HG02884 (cell line): ENCODE data around the gene ATP8A2.
"Not testable (repeated sequence)": the region's sequence is repeated elsewhere in the genome, so short reads cannot be mapped to it uniquely, and the experiment has no call there.

Experiments
- ATAC-seq: cut with Tn5 transposase; IDR thresholded peaks from one replicate; pipeline ENCODE4 v1.9.1; 2021; ENCODE audit warnings: mild to moderate bottlenecking, moderate library complexity; ENCODE audit not compliant: unreplicated experiment

ATP8A2 gene

DNA sequence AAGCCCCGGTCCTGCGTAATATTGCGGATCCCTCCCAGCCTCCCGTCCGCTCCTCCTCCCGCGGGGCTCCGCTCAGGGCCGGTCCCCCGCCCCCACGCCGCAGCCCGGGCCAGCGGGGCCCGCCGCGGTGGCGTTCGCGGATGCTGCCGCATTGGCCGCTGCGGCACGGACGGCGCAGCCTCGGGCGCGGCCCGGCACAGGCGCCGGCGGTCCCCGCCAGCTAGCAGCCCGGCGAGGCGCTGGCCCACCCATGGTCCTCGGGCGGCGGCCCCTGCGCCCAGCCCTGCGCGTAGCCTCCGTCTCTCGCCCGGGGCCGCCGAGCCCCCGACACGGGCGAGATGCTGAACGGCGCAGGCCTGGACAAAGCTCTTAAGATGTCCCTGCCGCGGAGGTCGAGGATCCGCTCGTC is at the start of gene ATP8A2:
ATP8A2 (plus strand) TSS at position 100 of the 409 bp plus-strand sequence; CDS start at position 339, 239 bp downstream.
- no peak for ATAC-seq

DNA sequence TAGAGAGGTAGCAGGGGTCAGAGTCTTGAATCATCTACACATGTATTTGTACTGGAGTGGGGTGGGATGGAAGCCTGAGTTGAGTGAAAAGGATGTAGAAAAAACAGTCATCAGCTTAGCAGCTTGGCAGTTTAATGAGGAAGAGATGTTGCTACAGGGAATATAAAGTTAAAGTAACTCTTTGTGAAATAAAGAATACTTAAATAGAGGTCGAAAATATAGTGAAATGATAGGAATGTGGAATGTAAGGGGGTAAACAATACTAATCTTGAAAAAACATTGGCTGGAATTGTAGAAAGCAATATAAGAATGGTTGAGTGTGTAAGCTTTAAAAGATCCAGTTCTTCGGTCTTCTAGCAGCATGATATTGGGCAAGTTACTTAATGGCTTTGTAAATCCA is 47.7 kb upstream of the ATP8A2 start:
- ATAC-seq = no peak

GRCh38 chr13:25329706-25330105 is 42.1 kb upstream of the ATP8A2 start:
- no peak for ATAC-seq

DNA sequence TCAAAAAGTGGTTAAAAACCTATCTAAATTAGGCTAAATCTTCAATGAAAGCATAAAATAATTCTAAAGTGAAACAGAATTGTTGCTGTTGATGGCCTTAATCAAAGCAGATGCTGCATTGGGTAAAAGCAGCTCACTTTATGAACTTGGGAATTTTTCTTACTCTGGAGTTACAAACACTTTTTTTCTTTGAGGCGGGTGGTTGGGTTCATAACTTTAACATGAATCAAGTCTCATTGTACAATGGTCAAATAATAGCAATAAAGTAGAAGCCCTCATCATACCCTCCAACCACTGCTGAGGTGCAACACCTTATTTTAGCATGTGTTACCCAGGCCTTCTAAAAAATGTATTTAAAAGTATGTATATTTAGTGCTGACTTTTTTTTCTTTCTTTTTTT is 41.2 kb upstream of the ATP8A2 start:
- no peak for ATAC-seq

- ATAC-seq = no peak
Measured at GRCh38 chr13:25335856-25336255, 35.9 kb upstream of the ATP8A2 start.

GRCh38 chr13:25345576-25345975 is 26.2 kb upstream of the ATP8A2 start:
- ATAC-seq = no peak

- no peak for ATAC-seq
Measured at GRCh38 chr13:25347151-25347550, 24.6 kb upstream of the ATP8A2 start.

DNA sequence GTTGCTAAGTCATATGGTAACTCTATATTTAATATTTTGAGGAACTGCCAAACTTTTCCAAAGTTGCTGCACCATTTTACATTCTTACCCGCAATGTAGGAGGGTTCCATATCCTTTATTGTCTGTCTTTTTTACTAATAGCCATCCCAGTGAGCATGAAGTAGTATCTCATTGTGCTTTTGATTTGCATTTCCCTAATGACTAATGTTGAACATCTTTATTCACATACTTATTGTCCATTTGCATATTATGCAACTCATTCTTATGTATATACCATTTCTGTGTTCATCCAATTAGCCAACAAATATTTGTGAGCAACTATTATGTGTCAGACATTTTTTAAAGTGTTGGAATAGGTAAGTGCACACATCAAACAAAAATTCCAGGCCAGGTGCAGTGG is 20.4 kb upstream of the ATP8A2 start:
- ATAC-seq = no peak

GRCh38 chr13:25352230-25352629 is 19.5 kb upstream of the ATP8A2 start:
- ATAC-seq = no peak

GRCh38 chr13:25352806-25353205 is 19.0 kb upstream of the ATP8A2 start:
- ATAC-seq = no peak

DNA sequence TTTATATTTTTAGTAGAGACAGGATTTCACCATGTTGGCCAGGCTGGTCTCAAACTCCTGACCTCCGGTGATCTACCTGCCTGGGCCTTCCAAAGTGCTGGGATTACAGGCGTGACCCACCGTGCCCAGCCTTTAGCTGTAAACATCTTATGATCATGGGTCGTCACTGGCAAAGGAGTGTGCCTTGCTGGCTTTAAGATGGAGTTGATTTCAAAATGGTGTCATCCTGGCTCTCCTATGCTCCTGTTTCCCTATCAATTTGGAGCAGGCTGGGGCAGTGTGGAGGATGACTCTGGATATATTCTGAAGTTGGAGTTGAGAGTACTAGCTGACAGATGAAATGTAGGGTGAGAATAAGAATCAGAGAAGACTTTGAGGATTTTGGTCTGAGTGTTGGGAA is 18.4 kb upstream of the ATP8A2 start:
- no peak for ATAC-seq

DNA sequence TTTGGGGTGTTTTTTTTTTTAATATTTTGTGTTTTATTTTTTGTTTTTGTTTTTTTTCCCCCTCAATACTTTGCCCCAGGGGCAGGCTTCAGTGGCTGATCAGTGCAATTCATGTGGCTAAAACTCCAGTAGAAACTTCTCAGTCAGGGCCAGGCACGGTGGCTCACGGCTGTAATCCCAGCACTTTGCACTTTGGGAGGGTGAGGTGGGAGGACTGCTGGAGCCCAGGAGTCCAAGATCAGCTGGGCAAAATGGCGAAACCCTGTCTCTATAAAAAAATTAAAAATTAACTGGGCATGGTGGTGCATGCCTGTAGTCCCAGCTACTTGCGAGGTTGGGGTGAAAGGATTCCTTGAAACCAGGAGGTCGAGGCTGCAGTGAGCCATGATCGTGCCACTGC is 17.4 kb upstream of the ATP8A2 start:
- no peak for ATAC-seq

DNA sequence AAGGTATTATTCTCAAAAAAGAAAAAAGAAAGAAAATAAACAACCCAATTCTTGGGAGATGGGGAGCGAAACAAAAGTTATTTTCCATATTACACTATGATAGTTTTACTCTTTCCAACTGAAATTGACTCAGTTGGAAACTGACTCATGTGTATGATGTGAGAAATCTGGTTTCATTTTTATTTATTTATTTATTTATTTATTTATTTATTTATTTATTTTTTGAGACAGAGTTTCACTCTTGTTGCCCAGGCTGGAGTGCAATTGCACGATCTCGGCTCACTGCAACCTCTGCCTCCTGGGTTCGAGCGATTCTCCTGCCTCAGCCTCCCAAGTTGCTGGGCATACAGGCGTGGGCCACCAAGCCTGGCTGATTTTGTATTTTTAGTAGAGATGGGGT is 11.3 kb upstream of the ATP8A2 start:
- not testable (repeated sequence) for ATAC-seq

DNA sequence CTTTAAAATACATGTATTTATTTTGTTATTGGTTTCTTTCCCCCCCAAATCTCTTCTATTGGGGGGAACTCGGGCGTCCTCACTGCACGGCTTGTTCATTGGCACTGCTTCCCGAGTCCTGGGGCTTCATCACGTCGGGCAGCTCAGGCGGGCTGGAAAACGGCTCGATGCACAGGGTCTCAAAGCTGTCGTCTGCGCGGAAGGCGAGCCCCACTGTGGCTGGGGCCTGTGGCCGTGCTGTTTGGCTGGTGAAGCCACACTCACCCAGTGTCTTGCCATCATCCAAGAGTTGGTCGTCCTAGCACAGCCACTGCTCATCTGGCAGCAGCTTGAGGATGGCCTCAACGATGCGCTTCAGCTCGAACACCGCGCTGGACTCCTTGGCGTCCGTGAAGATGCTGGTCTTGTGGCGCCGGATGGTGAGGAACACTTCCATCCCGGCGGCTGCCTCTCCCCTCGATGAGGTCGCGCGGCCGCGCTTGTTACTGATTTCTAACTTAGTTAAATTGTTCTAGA is 6.0 kb upstream of the ATP8A2 start:
- ATAC-seq = no peak

DNA sequence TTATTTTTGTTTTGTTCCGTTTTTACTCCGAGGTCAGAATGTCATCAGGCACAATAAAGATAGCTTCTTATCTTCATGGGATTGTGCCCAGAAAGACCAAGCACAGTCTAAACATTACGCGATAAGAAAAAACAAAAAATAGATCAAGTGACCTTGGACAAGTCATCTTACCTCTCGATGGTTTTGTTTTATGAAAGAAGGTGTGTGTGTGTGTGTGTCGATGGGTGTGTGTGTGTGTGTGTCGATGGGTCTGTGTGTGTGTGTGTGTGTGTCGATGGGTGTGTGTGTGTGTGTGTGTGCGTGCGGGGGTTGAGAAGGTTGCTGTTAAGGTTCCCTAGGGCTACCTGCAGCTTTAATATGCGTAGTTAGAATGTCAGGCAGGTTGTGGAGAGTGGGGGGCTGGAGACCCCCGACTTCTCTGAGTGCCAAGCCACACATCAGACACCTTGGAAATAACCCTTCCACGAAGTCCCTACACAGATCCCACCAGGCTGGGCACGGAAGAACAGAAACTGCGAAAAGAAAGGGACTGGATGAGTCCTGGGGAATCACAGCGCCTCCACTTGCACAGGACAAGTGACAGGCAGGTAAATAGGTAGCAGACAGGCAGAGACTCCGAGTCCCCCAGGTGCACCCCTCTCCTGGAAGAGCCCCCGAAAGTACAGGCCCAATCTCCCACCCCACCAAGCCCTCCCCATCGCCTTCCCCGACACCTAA is 458 bp upstream of the ATP8A2 start:
- no peak for ATAC-seq

GRCh38 chr13:25372284-25373081 is 709 bp downstream of the ATP8A2 start:
- no peak for ATAC-seq

DNA sequence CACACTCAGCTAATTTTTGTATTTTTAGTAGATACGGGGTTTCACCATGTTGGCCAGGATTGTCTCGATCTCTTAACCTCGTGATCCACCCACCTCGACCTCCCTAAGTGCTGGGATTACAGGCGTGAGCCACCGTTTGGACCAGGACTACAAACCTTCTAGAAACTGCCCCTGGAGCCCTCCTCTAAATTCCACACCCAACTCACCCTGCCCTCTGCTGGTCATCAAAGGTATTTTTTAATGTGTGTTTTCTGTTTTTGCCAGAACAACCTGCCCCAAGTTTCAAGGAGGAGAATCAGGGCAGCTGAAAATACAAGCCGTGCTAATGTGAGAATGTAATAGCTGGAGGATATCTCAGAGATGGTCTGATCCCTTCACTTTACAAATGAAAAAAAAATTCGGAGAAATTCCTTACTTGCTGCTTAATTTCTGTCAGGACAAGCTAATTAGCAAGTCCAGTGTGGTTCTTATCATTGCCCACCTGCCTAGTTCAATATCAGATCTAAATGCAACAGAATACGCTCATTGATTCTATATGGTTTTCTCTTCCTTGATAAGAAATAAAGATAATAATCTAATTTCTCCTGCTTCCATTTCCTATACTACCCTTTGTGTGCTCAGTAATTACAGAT is 4.1 kb downstream of the ATP8A2 start:
- no peak for ATAC-seq

GRCh38 chr13:25377244-25377962 is 5.6 kb downstream of the ATP8A2 start:
- no peak for ATAC-seq

- ATAC-seq = no peak
Measured at GRCh38 chr13:25378528-25378927, 6.8 kb downstream of the ATP8A2 start.

DNA sequence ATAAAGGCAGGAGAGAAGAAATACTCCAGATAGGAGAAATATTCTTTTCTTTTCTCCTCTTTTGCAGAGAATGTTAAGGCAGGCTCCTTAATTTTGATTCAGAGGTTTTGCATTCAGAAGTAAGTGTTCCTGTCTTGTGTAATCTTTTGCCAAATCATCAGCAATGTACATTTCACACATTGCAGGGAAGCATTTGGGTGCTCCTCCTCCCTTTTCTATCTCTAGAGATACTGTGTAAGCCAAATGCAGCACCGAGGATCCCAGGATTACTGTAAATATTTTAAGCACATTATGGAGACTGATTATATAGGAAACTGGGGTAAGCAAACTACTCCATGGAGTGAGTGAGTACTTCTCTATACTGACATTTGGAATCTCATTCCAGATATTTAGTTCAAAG is 7.2 kb downstream of the ATP8A2 start:
- no peak for ATAC-seq

DNA sequence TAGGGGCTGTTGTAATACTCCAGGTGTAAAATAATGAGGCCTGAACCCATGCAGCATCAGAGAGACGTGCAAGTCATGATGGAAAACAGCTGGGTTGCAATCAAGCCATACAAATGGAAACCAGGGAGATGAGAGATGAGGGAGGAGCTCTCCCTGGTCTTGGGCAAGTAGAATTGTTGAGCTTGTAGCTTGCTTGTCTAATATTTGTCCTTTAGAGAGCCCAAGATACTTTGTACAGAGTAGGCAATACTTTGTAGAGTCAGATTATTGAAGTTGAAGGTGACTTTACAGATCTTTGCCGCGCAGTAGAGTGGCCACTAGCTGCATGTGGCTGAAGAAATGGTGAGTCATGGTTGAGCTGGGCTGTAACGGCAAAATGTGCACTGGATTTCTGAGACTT is 8.3 kb downstream of the ATP8A2 start:
- ATAC-seq = no peak
